ENCODE results near the gene SNX2. TPM values are rescaled to one million over a fixed set of nuclear protein-coding genes. Genes with fewer than 3 reads are reported as not detected.

SNX2 gene
- total RNA-seq, 1 donor = 124 TPM

- no peak for DNase-seq (ENCODE audit: insufficient read length, low spot score, missing footprints)
- Histone ChIP-seq H3K27ac (ENCODE audit: low read depth, low read length) (no peak overlapping the region), H3K27me3 (ENCODE audit: insufficient read depth, low read length) (no peaks in the 10 kb centered on the region), H3K79me2 (ENCODE audit: insufficient read depth, low read length) (peaks cover 33% of the 10 kb centered on the region), H4K20me1 (ENCODE audit: insufficient read depth, low read length) (peaks cover 16% of the 10 kb centered on the region), H2AFZ (ENCODE audit: low read length) (no peak overlapping the region), H3K4me1 (ENCODE audit: insufficient read depth, low read length) (no peaks in the 10 kb centered on the region), H3K4me2 (ENCODE audit: insufficient read depth, low read length) (no peak overlapping the region), H3K36me3 (ENCODE audit: insufficient read depth, low read length) (no peaks in the 10 kb centered on the region), H3K4me3 (ENCODE audit: insufficient read depth, low read length) (no peak overlapping the region), H3K9me3 (ENCODE audit: low read depth, low read length) (no peaks in the 10 kb centered on the region)
- no peak for TF ChIP-seq CTCF (IDR thresholded peaks at IDR 0.05; ENCODE audit: extremely low read depth, low read depth, low read length)
These were observed 88.8 kb downstream of the SNX2 start for GRCh38 chr5:122863721-122864120.

- Histone ChIP-seq H4K20me1 (ENCODE audit: insufficient read depth, low read length) (peaks cover 12% of the 10 kb centered on the region), H3K27me3 (ENCODE audit: insufficient read depth, low read length) (no peaks in the 10 kb centered on the region), H3K4me1 (ENCODE audit: insufficient read depth, low read length) (no peaks in the 10 kb centered on the region), H3K9me3 (ENCODE audit: low read depth, low read length) (no peaks in the 10 kb centered on the region), H3K79me2 (ENCODE audit: insufficient read depth, low read length) (peaks cover 28% of the 10 kb centered on the region), H3K4me3 (ENCODE audit: insufficient read depth, low read length) (no peak overlapping the region), H3K4me2 (ENCODE audit: insufficient read depth, low read length) (no peak overlapping the region), H3K36me3 (ENCODE audit: insufficient read depth, low read length) (no peaks in the 10 kb centered on the region), H3K27ac (ENCODE audit: low read depth, low read length) (no peak overlapping the region), H2AFZ (ENCODE audit: low read length) (no peak overlapping the region)
- DNase-seq (ENCODE audit: insufficient read length, low spot score, missing footprints) = no peak
- TF ChIP-seq CTCF (IDR thresholded peaks at IDR 0.05; ENCODE audit: extremely low read depth, low read depth, low read length) = no peak
These were observed 89.5 kb downstream of the SNX2 start for GRCh38 chr5:122864400-122864799.

- no peaks in the 10 kb centered on the region for H3K4me1 ChIP-seq (ENCODE audit: insufficient read depth, low read length)
- peaks cover 27% of the 10 kb centered on the region for H3K79me2 ChIP-seq (ENCODE audit: insufficient read depth, low read length)
- H3K4me3 ChIP-seq (ENCODE audit: insufficient read depth, low read length) = no peak overlapping the region
- DNase-seq (ENCODE audit: insufficient read length, low spot score, missing footprints) = no peak
- H2AFZ ChIP-seq (ENCODE audit: low read length) = no peak overlapping the region
- H4K20me1 ChIP-seq (ENCODE audit: insufficient read depth, low read length) = peaks cover 12% of the 10 kb centered on the region
- no peaks in the 10 kb centered on the region for H3K36me3 ChIP-seq (ENCODE audit: insufficient read depth, low read length)
- H3K9me3 ChIP-seq (ENCODE audit: low read depth, low read length) = no peaks in the 10 kb centered on the region
- no peaks in the 10 kb centered on the region for H3K27me3 ChIP-seq (ENCODE audit: insufficient read depth, low read length)
- no peak overlapping the region for H3K4me2 ChIP-seq (ENCODE audit: insufficient read depth, low read length)
- no peak overlapping the region for H3K27ac ChIP-seq (ENCODE audit: low read depth, low read length)
- no peak for TF ChIP-seq CTCF (IDR thresholded peaks at IDR 0.05; ENCODE audit: extremely low read depth, low read depth, low read length)
These were observed 90.0 kb downstream of the SNX2 start for GRCh38 chr5:122864842-122865241.

GRCh38 chr5:122870219-122870856, 95.5 kb downstream of the SNX2 start:
- peak overlapping the region; percentile 46 for H3K4me2 ChIP-seq (ENCODE audit: insufficient read depth, low read length)
- peaks cover 6% of the 10 kb centered on the region for H3K4me1 ChIP-seq (ENCODE audit: insufficient read depth, low read length)
- DNase-seq (ENCODE audit: insufficient read length, low spot score, missing footprints) = no peak
- peak overlapping the region; percentile 54 for H2AFZ ChIP-seq (ENCODE audit: low read length)
- H3K36me3 ChIP-seq (ENCODE audit: insufficient read depth, low read length) = no peaks in the 10 kb centered on the region
- peaks cover 29% of the 10 kb centered on the region for H3K79me2 ChIP-seq (ENCODE audit: insufficient read depth, low read length)
- no peaks in the 10 kb centered on the region for H4K20me1 ChIP-seq (ENCODE audit: insufficient read depth, low read length)
- TF ChIP-seq CTCF (IDR thresholded peaks at IDR 0.05; ENCODE audit: extremely low read depth, low read depth, low read length) = no peak
- no peaks in the 10 kb centered on the region for H3K27me3 ChIP-seq (ENCODE audit: insufficient read depth, low read length)
- no peaks in the 10 kb centered on the region for H3K9me3 ChIP-seq (ENCODE audit: low read depth, low read length)
- H3K4me3 ChIP-seq (ENCODE audit: insufficient read depth, low read length) = no peak overlapping the region
- no peak overlapping the region for H3K27ac ChIP-seq (ENCODE audit: low read depth, low read length)

Data from osteoblast (primary cell).